Measurements from ENCODE around the gene ATF6. TPM values are rescaled to one million over a fixed set of nuclear protein-coding genes. Genes with fewer than 3 reads are reported as not detected.

ATF6 gene
- total and polyA plus RNA-seq, 9 of the 15 experiments (the other 6 are each of a cell fraction or from before 2014, with no cell fraction given) = 11.7 to 32.4 (median 20.4) TPM

DNA sequence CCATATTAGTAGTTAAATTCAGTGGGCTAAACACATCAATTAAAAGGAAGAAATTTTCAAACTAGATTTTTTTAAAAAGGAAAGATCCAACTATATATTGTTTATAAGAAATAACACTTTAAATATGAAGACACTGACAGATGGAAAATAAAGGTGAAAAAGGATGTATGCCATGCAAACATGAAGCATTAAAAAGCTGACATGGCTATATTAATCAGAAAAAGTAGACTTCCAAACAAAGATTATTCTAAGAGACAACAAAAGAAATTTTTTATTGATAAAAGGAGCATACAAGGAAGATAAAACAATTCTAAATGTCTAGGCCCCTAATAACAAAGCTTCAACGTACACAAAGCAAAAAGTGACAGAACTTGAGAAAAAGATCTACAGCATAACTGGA, 92.2 kb downstream of the ATF6 start:
- intact Hi-C loops (cut with micrococcal nuclease) = no loop called here
- POLR2A ChIA-PET = interaction anchor here (0.6 to 2.5 kb wide), 4 partner anchors 9 to 91 kb away, joined by 3 to 11 read pairs (median 6); no protein-coding TSS in a partner anchor
- no peak overlapping the region for H3K9ac ChIP-seq (ENCODE audit: insufficient read depth in 1 of 2, low read depth in 2 of 2, low read length in 2 of 2)
- H3K9me1 ChIP-seq (ENCODE audit: control insufficient read depth, insufficient read depth, low read length) = no peaks in the 10 kb centered on the region
- no peaks in the 10 kb centered on the region for H3K4me1 ChIP-seq (replicated peaks in 1 of 2; ENCODE audit: control insufficient read depth in 2 of 2, insufficient read depth in 2 of 2, low read length in 2 of 2)
- CTCF ChIA-PET (ENCODE audit: low intra/inter-chr PET ratio) = no interaction called here
- 88% methylated on average over 1 of the region's 1 CpG for WGBS (ENCODE audit: insufficient coverage, low coverage, missing lambda C conversion rate)
- FAIRE-seq (no peak), DNase-seq (ENCODE audit: extremely low read depth in 1 of 4, low spot score in 3 of 4) (no peak), ATAC-seq (no peak)
- H3K4me2 ChIP-seq (ENCODE audit: insufficient read depth, low read length) = no peak overlapping the region
- no peak overlapping the region for H2AFZ ChIP-seq (ENCODE audit: low read depth, low read length)
- no peaks in the 10 kb centered on the region for H4K20me1 ChIP-seq (replicated peaks; ENCODE audit: control insufficient read depth, insufficient read depth, low read length)
- in situ Hi-C loops (cut with MboI) = no loop called here
- peaks cover 47% of the 10 kb centered on the region for H3K36me3 ChIP-seq (ENCODE audit: control insufficient read depth, insufficient read depth, low read length)
- no peaks in the 10 kb centered on the region for H3K27me3 ChIP-seq (ENCODE audit: control insufficient read depth in 2 of 2, insufficient read depth in 2 of 2, low read length in 2 of 2)
- BruUV-seq (replicated peaks) = no TSS peak
- no peaks in the 10 kb centered on the region for H3K79me2 ChIP-seq (ENCODE audit: control insufficient read depth, insufficient read depth, low read length)
- H3K27ac ChIP-seq (ENCODE audit: extremely low read depth, low read depth, low read length) = no peak overlapping the region
- H3K4me3 ChIP-seq = no peak overlapping the region
- H3K9me3 ChIP-seq (replicated peaks; ENCODE audit: control insufficient read depth, insufficient read depth, low read depth, low read length) = no peaks in the 10 kb centered on the region
- TF ChIP-seq TAF7 (tag; IDR thresholded peaks at IDR 0.05) (no peak), NCOA6 (IDR thresholded peaks at IDR 0.05) (no peak), ETV5 (CRISPR knock-in tag; IDR thresholded peaks at IDR 0.05; ENCODE audit: low read depth) (no peak), SMARCE1 (IDR thresholded peaks at IDR 0.05) (no peak), ZNF408 (CRISPR knock-in tag; IDR thresholded peaks at IDR 0.05; ENCODE audit: low read depth) (no peak), TEAD2 (tag; IDR thresholded peaks at IDR 0.05) (no peak), HMGXB4 (CRISPR knock-in tag; IDR thresholded peaks at IDR 0.05) (no peak), FIP1L1 (IDR thresholded peaks at IDR 0.05; ENCODE audit: low read depth, low read length, poor library complexity, severe bottlenecking) (no peak), E2F5 (CRISPR knock-in tag; IDR thresholded peaks at IDR 0.05) (no peak), TSC22D4 (tag; IDR thresholded peaks at IDR 0.05) (no peak), SPI1 (IDR thresholded peaks at IDR 0.05; ENCODE audit: borderline replicate concordance, low read depth, low read length) (no peak), SRSF3 (IDR thresholded peaks at IDR 0.05; ENCODE audit: insufficient read depth, low read length) (no peak), FUS (optimal IDR thresholded peaks at IDR 0.05; ENCODE audit: low read depth, low read length) (no peak), CTCFL (IDR thresholded peaks at IDR 0.05; ENCODE audit: borderline replicate concordance, insufficient read depth, low read depth, low read length, poor library complexity, severe bottlenecking) (no peak), MAFF (IDR thresholded peaks at IDR 0.05; ENCODE audit: low read length) (peak; percentile 74), C11orf30 (IDR thresholded peaks at IDR 0.05; ENCODE audit: low read depth) (peak; percentile 71), ARHGAP35 (IDR thresholded peaks at IDR 0.05; ENCODE audit: partially characterized antibody) (no peak), SETDB1 (IDR thresholded peaks at IDR 0.05; ENCODE audit: low read length) (no peak), MAFG (tag; conservative IDR thresholded peaks at IDR 0.05) (peak; percentile 58), ZC3H11A (IDR thresholded peaks at IDR 0.05; ENCODE audit: low read depth, low read length) (no peak), HNRNPH1 (optimal IDR thresholded peaks at IDR 0.05; ENCODE audit: low read depth, low read length) (no peak)
